Vagina (tissue), 2 donors: Measurements from ENCODE around the gene TRIM33.

Source experiments
- POLR2A ChIP-seq, 2 donors: fragments of 450-650 bp; IDR thresholded peaks; one replicate each; pipeline ENCODE4 v1.6.1; 2017; ENCODE audit warnings: antibody characterized with exemption in 2 of 2, mild to moderate bottlenecking in 2 of 2, moderate library complexity in 2 of 2
- POLR2AphosphoS5 ChIP-seq, 2 donors: sonication (generic); formaldehyde crosslinking; IDR thresholded peaks; one replicate each; pipeline ENCODE4 v1.9.0; 2017; ENCODE audit warnings: antibody characterized with exemption in 2 of 2, mild to moderate bottlenecking in 2 of 2, low read depth in 1 of 2; ENCODE audit not compliant: insufficient read depth in 1 of 2
- TF ChIP-seq, protein P1 (sequence below), 3 experiments: fragments of 450-650 bp in 2 of 3; fragments of 200-600 bp in 1 of 3; sonication (generic) in 1 of 3; IDR thresholded peaks; one replicate each; pipeline ENCODE4 v1.5.1; 2017 to 2019; ENCODE audit warnings: antibody characterized with exemption in 3 of 3, mild to moderate bottlenecking in 2 of 3, moderate library complexity in 2 of 3

DNA sequence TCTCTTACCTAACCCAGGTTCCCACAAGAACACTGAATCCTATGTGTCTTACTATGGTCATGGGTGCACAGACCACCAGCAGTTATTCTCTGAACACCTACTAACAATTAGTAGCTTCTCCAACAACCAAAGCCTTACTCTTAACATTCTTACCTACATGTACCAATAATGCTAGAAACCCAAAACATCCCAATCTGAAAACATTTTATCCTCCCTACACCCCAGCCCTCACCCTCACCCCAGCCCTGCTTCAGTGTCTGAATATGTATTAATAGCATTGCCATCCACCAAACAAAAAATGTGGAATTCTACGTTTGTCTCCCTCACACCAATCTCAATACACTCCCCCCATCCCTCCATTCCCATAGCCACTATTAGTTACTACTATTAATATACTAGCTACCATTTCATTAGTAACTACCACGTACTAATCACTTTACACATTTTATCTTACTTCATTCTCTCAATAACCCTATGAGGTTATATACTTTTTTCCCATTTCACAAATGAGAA lies 2.6 kb downstream of the TRIM33 start:
- TF ChIP-seq, protein P1, sequence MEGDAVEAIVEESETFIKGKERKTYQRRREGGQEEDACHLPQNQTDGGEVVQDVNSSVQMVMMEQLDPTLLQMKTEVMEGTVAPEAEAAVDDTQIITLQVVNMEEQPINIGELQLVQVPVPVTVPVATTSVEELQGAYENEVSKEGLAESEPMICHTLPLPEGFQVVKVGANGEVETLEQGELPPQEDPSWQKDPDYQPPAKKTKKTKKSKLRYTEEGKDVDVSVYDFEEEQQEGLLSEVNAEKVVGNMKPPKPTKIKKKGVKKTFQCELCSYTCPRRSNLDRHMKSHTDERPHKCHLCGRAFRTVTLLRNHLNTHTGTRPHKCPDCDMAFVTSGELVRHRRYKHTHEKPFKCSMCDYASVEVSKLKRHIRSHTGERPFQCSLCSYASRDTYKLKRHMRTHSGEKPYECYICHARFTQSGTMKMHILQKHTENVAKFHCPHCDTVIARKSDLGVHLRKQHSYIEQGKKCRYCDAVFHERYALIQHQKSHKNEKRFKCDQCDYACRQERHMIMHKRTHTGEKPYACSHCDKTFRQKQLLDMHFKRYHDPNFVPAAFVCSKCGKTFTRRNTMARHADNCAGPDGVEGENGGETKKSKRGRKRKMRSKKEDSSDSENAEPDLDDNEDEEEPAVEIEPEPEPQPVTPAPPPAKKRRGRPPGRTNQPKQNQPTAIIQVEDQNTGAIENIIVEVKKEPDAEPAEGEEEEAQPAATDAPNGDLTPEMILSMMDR (IDR thresholded peaks at IDR 0.05): no peak
- TF ChIP-seq POLR2A (IDR thresholded peaks at IDR 0.05) (no peak), POLR2AphosphoS5 (IDR thresholded peaks at IDR 0.05; ENCODE audit: insufficient read depth in 1 of 2, low read depth in 1 of 2) (no peak)
